CD4-positive, alpha-beta T cell treated with Interleukin-15 for 1 hour (primary cell): ENCODE results near the gene OR5D14.

ENCODE experiments used
- DNase-seq: peaks from one replicate; pipeline ENCODE4 v3.0.0-alpha.2; 2020

OR5D14 gene

GRCh38 chr11:55795256-55795655 lies at the start of gene OR5D14:
Gene OR5D14, plus strand, starts transcription at chr11:55795556. Its CDS starts 0 bp downstream, at chr11:55795556.
- no peak for DNase-seq

- DNase-seq: no peak
Measured at GRCh38 chr11:55773138-55773537, 22.2 kb upstream of the OR5D14 start, which contains the start of gene OR5D13. Gene OR5D13, plus strand, starts transcription at chr11:55773438. Its CDS starts 0 bp downstream, at chr11:55773438.

- no peak for DNase-seq
Measured at GRCh38 chr11:55791606-55792005, 3.8 kb upstream of the OR5D14 start.

GRCh38 chr11:55793321-55793720 lies 2.0 kb upstream of the OR5D14 start:
- DNase-seq: no peak

GRCh38 chr11:55806248-55806647 lies 10.9 kb downstream of the OR5D14 start:
- no peak for DNase-seq

GRCh38 chr11:55811067-55811466 lies 15.7 kb downstream of the OR5D14 start, which contains the start of gene OR5L1:
Gene OR5L1, plus strand, starts transcription at chr11:55811367. Its CDS starts 100 bp downstream, at chr11:55811467.
- no peak for DNase-seq

- DNase-seq: no peak
Measured at GRCh38 chr11:55819330-55819729, 24.0 kb downstream of the OR5D14 start, which contains the start of gene OR5D18. Gene OR5D18, plus strand, starts transcription at chr11:55819630. Its CDS starts 0 bp downstream, at chr11:55819630.

GRCh38 chr11:55826919-55827318 lies 31.6 kb downstream of the OR5D14 start, which contains the start of gene OR5L2:
Gene OR5L2, plus strand, starts transcription at chr11:55827219. Its CDS starts 0 bp downstream, at chr11:55827219.
- DNase-seq: no peak

- DNase-seq: no peak
Measured at GRCh38 chr11:55838452-55838851, 43.1 kb downstream of the OR5D14 start, which contains the start of gene OR5D16. Gene OR5D16, plus strand, starts transcription at chr11:55838752. Its CDS starts 0 bp downstream, at chr11:55838752.
